Thoracic aorta (tissue), 2 donors: ENCODE measurements around the gene MEGF8. TPM values are rescaled to one million over a fixed set of nuclear protein-coding genes. Genes with fewer than 3 reads are reported as not detected.

Source experiments
- ATAC-seq: fragments of 150-250 bp; one replicate; pipeline ENCODE4 v1.8.0; 2017; ENCODE audit warnings: low read depth; ENCODE audit not compliant: insufficient number of reproducible peaks, low FRiP score
- DNase-seq: peaks from one replicate; pipeline ENCODE4 v3.0.0-alpha.2; 2020; ENCODE audit warnings: low spot score
- H3K27ac ChIP-seq, 2 donors: fragments of 200-600 bp; sonication (generic); 1 replicate in 1 of 2; 2 replicates in 1 of 2; pipeline ENCODE4 v1.5.1; 2016; ENCODE audit warnings: mild to moderate bottlenecking in 2 of 2, moderate library complexity in 2 of 2
- H3K27me3 ChIP-seq: fragments of 200-600 bp; sonication (generic); replicated peaks from 2 replicates; pipeline ENCODE4 v1.6.0; 2016; ENCODE audit warnings: mild to moderate bottlenecking; ENCODE audit not compliant: insufficient read depth
- H3K36me3 ChIP-seq: fragments of 200-600 bp; sonication (generic); one replicate; pipeline ENCODE4 v1.5.1; 2016
- H3K4me1 ChIP-seq, 2 donors: fragments of 200-600 bp; sonication (generic); 1 replicate in 1 of 2; 2 replicates in 1 of 2; pipeline versions ENCODE4 v1.5.1 to v1.6.0; 2016; ENCODE audit warnings: low read depth in 2 of 2, mild to moderate bottlenecking in 1 of 2; ENCODE audit not compliant: control insufficient read depth in 1 of 2
- H3K4me3 ChIP-seq: fragments of 200-600 bp; sonication (generic); 2 replicates; pipeline ENCODE4 v1.5.1; 2016; ENCODE audit warnings: mild to moderate bottlenecking
- H3K9me3 ChIP-seq: fragments of 200-600 bp; sonication (generic); 2 replicates; pipeline ENCODE4 v1.5.1; 2016
- CTCF ChIP-seq: fragments of 200-600 bp; sonication (generic); IDR thresholded peaks from one replicate; pipeline ENCODE4 v1.5.1; 2019; ENCODE audit warnings: antibody characterized with exemption
- total RNA-seq, 2 donors: library from RNA; depleted of rRNA; stranded (reverse); fragments of >200 nt; gene quantifications; one replicate each; pipeline versions ENCODE4 v1.1.0 to v1.2.3, GENCODE V29; 2016

Gene MEGF8
- total RNA-seq, 2 donors from 2014 or later = 19.5 to 24.4 TPM

GRCh38 chr19:42289556-42290041, 35.8 kb upstream of the MEGF8 start:
- Histone ChIP-seq H3K4me1 (peaks cover 9 to 25% of the 10 kb centered on the region in 2 donors), H3K27me3 (no peaks in the 10 kb centered on the region), H3K27ac (no peak overlapping the region), H3K9me3 (no peaks in the 10 kb centered on the region), H3K36me3 (peaks cover 74% of the 10 kb centered on the region), H3K4me3 (no peak overlapping the region)
- no peak for DNase-seq
- no peak for ATAC-seq
- no peak for TF ChIP-seq CTCF

- H3K36me3 ChIP-seq = peaks cover 74% of the 10 kb centered on the region
- no peak overlapping the region for H3K4me3 ChIP-seq
- DNase-seq = no peak
- H3K27me3 ChIP-seq = no peaks in the 10 kb centered on the region
- no peak overlapping the region for H3K27ac ChIP-seq
- H3K9me3 ChIP-seq = no peaks in the 10 kb centered on the region
- TF ChIP-seq CTCF = no peak
- ATAC-seq = no peak
- H3K4me1 ChIP-seq = peaks cover 9 to 21% of the 10 kb centered on the region in 2 donors
Observed at GRCh38 chr19:42290136-42290522, 35.3 kb upstream of the MEGF8 start.

- H3K4me1 ChIP-seq = peaks cover 5 to 14% of the 10 kb centered on the region in 2 donors
- H3K27me3 ChIP-seq = no peaks in the 10 kb centered on the region
- H3K36me3 ChIP-seq = peaks cover 74% of the 10 kb centered on the region
- H3K4me3 ChIP-seq = no peak overlapping the region
- no peaks in the 10 kb centered on the region for H3K9me3 ChIP-seq
- ATAC-seq = no peak
- TF ChIP-seq CTCF = peak; percentile 48
- no peak overlapping the region for H3K27ac ChIP-seq
- DNase-seq = no peak
Observed at GRCh38 chr19:42290523-42291434, 34.7 kb upstream of the MEGF8 start.

- Histone ChIP-seq H3K36me3 (peaks cover 74% of the 10 kb centered on the region), H3K27me3 (no peaks in the 10 kb centered on the region), H3K9me3 (no peaks in the 10 kb centered on the region), H3K4me1 (peaks cover 0 to 9% of the 10 kb centered on the region in 2 donors), H3K4me3 (no peak overlapping the region), H3K27ac (no peak overlapping the region)
- ATAC-seq = no peak
- no peak for TF ChIP-seq CTCF
- no peak for DNase-seq
Observed at GRCh38 chr19:42291435-42291810, 34.0 kb upstream of the MEGF8 start.

GRCh38 chr19:42292042-42292960, 33.1 kb upstream of the MEGF8 start:
- no peak for DNase-seq
- Histone ChIP-seq H3K9me3 (no peaks in the 10 kb centered on the region), H3K27me3 (no peaks in the 10 kb centered on the region), H3K36me3 (peaks cover 70% of the 10 kb centered on the region), H3K4me3 (no peak overlapping the region), H3K27ac (no peak overlapping the region), H3K4me1 (peaks cover 0 to under 1% of the 10 kb centered on the region in 2 donors)
- no peak for TF ChIP-seq CTCF
- ATAC-seq = no peak
